Measurements from ENCODE around the gene CHST12. TPM values are rescaled to one million over a fixed set of nuclear protein-coding genes. Genes with fewer than 3 reads are reported as not detected.

CHST12 gene
- total RNA-seq, 1 experiment from 2014 or later: 19.3 TPM

- no CpG with 5 or more reads among the region's 23 CpGs for WGBS (ENCODE audit: extremely low coverage, insufficient read length, low lambda C conversion rate)
These were observed 22.9 kb upstream of the CHST12 start for GRCh38 chr7:2380461-2380860.

More at GRCh38 chr7:2380461-2380860, 22.9 kb upstream of the CHST12 start:
- peaks cover 5% of the 10 kb centered on the region for H3K79me1 ChIP-seq (ENCODE audit: insufficient read depth, low read depth, low read length, poor library complexity, severe bottlenecking)
- H3T11ph ChIP-seq (ENCODE audit: low read length): no peak overlapping the region
- Mint-ChIP-seq H3K27me3 (ENCODE audit: low read depth) (no peaks in the 10 kb centered on the region; the same call in 1 of the 2 replicates), H3K36me3 (ENCODE audit: insufficient read depth in 1 of 3, low read depth in 3 of 3) (peaks cover 52 to 68% (median 63%) of the 10 kb centered on the region in 3 experiments), H3K4me3 (no peak overlapping the region; a peak in 1 of 5 replicates), H3K4me1 (peaks cover 0 to 2% of the 10 kb centered on the region in 2 experiments; a peak in 1 of 4 replicates), H3K9me3 (no peaks in the 10 kb centered on the region; a peak in 2 of 5 replicates), H3K27ac (peak overlapping the region; percentile 35 to 76 (median 37); a peak in 4 of 7 replicates)
- no peak overlapping the region for H2BK20ac ChIP-seq (ENCODE audit: low read depth, low read length, poor library complexity, severe bottlenecking)
- H3K56ac ChIP-seq (ENCODE audit: insufficient read length, low read depth, low read length): no peak overlapping the region
- H3K4me1 ChIP-seq (ENCODE audit: insufficient read depth, low read length): no peaks in the 10 kb centered on the region
- no peak overlapping the region for H2BK120ac ChIP-seq (ENCODE audit: low read depth, low read length, poor library complexity, severe bottlenecking)
- no peak for TF ChIP-seq CTCF (conservative IDR thresholded peaks at IDR 0.05)
- H4K8ac ChIP-seq (replicated peaks; ENCODE audit: insufficient read length, low read depth, low read length): no peak overlapping the region
- no peak overlapping the region for H2AFZ ChIP-seq (ENCODE audit: low read length)
- no peaks in the 10 kb centered on the region for H3K9me3 ChIP-seq (ENCODE audit: control insufficient read depth, low read depth, low read length)
- H4K20me1 ChIP-seq (ENCODE audit: control insufficient read depth, insufficient read depth, insufficient read length): no peaks in the 10 kb centered on the region
- no peak for DNase-seq
- H3K4me2 ChIP-seq (ENCODE audit: insufficient read depth, insufficient read length, low read length): no peak overlapping the region
- peaks cover 3% of the 10 kb centered on the region; the same call in 1 of the 2 replicates for H3K79me2 ChIP-seq (ENCODE audit: insufficient read depth, low read length)
- H2BK15ac ChIP-seq (ENCODE audit: low read depth, low read length): no peak overlapping the region
- no peak overlapping the region for H3K4ac ChIP-seq (ENCODE audit: low read depth, low read length)
- H3K18ac ChIP-seq (ENCODE audit: insufficient read length, low read depth, low read length): no peak overlapping the region
- H3K27me3 ChIP-seq (ENCODE audit: insufficient read depth, low read length): no peaks in the 10 kb centered on the region
- H3K14ac ChIP-seq (ENCODE audit: insufficient read depth, low read length): no peak overlapping the region
- H4K91ac ChIP-seq (ENCODE audit: insufficient read length, low read depth, low read length): no peak overlapping the region
- no peak overlapping the region for H3K27ac ChIP-seq (ENCODE audit: insufficient read length, low read depth, low read length)
- H3K23ac ChIP-seq (ENCODE audit: insufficient read length, low read depth, low read length): no peak overlapping the region
- H4K5ac ChIP-seq (ENCODE audit: insufficient read length, low read depth, low read length): no peak overlapping the region
- no peak overlapping the region for H2BK12ac ChIP-seq (ENCODE audit: insufficient read length, low read depth, low read length)
- no peak overlapping the region for H2AK5ac ChIP-seq (ENCODE audit: insufficient read length, low read length)
- no peak overlapping the region for H3K9ac ChIP-seq (ENCODE audit: extremely low read depth, insufficient read length, low read length)
- H3K23me2 ChIP-seq (ENCODE audit: insufficient read length, low read depth, low read length, poor library complexity, severe bottlenecking): no peaks in the 10 kb centered on the region
- no peak overlapping the region for H2BK5ac ChIP-seq (ENCODE audit: insufficient read length, low read length)

Data from H9 (cell line).